SK-N-SH (cell line): Measurements from ENCODE around the gene UBE2G2. TPM values are rescaled to one million over a fixed set of nuclear protein-coding genes. Genes with fewer than 3 reads are reported as not detected.

Experiments
- CTCF ChIA-PET: fragments of 300-600, 350-600 bp; formaldehyde crosslinking; extraction: SDS; loops from one replicate; lab custom pipeline; 2021; lab: Yijun Ruan, JAX
- POLR2A ChIA-PET: fragments of 350-600 bp; sonication (Branson Sonifier 250); formaldehyde crosslinking; extraction: SDS; loops from one replicate; lab custom pipeline; 2020; ENCODE audit warnings: antibody characterized with exemption, inconsistent platforms; lab: Yijun Ruan, JAX
- DNase-seq: peaks from one replicate; pipeline ENCODE4 v3.0.0; 2012
- H2AFZ ChIP-seq: fragments of 200-600 bp; sonication (generic); 2 replicates; pipeline ENCODE4 v1.8.1; 2016; ENCODE audit warnings: antibody characterized with exemption, mild to moderate bottlenecking, low read depth
- H3F3A ChIP-seq: fragments of 200-600 bp; sonication (generic); replicated peaks from 2 replicates; pipeline ENCODE3; 2016; ENCODE audit warnings: antibody characterized with exemption, mild to moderate bottlenecking; ENCODE audit not compliant: insufficient read depth
- H3K27ac ChIP-seq, 2 experiments: fragments of 200-500 bp in 1 of 2; fragments of 200-600 bp in 1 of 2; sonication (Bioruptor generic) in 1 of 2; sonication (generic), shearing (Covaris generic) in 1 of 2; 2 replicates each; pipeline versions ENCODE4 v1.5.1 to v1.6.1; 2014 to 2016; ENCODE audit warnings: low read depth in 2 of 2, inconsistent platforms in 1 of 2, low read length in 1 of 2, mild to moderate bottlenecking in 1 of 2, mixed read lengths in 1 of 2
- H3K27me3 ChIP-seq: fragments of 200-600 bp; sonication (generic), shearing (Covaris generic); 2 replicates; pipeline ENCODE4 v1.6.1; 2016; ENCODE audit warnings: mixed run types; ENCODE audit not compliant: insufficient read depth
- H3K36me3 ChIP-seq, 2 experiments: fragments of 200-500 bp in 1 of 2; fragments of 200-600 bp in 1 of 2; sonication (Bioruptor generic) in 1 of 2; sonication (generic) in 1 of 2; replicated peaks in 1 of 2; 2 replicates each; pipeline versions ENCODE3 to v1.5.1; 2014 to 2016; ENCODE audit warnings: low read length in 1 of 2, mild to moderate bottlenecking in 1 of 2; ENCODE audit not compliant: insufficient read depth in 2 of 2, control insufficient read depth in 1 of 2
- H3K4me1 ChIP-seq, 2 experiments: fragments of 200-500 bp in 1 of 2; fragments of 200-600 bp in 1 of 2; sonication (Bioruptor generic) in 1 of 2; sonication (generic), shearing (Covaris generic) in 1 of 2; 2 replicates each; pipeline versions ENCODE4 v1.5.1 to v1.6.1; 2014 to 2016; ENCODE audit warnings: low read depth in 1 of 2, low read length in 1 of 2, mixed run types in 1 of 2; ENCODE audit not compliant: insufficient read depth in 2 of 2, control insufficient read depth in 1 of 2
- H3K4me2 ChIP-seq: fragments of 200-600 bp; sonication (generic), shearing (Covaris generic); 2 replicates; pipeline ENCODE4 v1.6.1; 2017; ENCODE audit warnings: mixed run types
- H3K4me3 ChIP-seq, 2 experiments: fragments of 200-500 bp in 1 of 2; fragments of 200-600 bp in 1 of 2; sonication (Bioruptor generic) in 1 of 2; sonication (generic), shearing (Covaris generic) in 1 of 2; 2 replicates each; pipeline versions ENCODE4 v1.5.1 to v1.8.1; 2014 to 2016; ENCODE audit warnings: low read depth in 2 of 2, inconsistent platforms in 1 of 2, low read length in 1 of 2, mild to moderate bottlenecking in 1 of 2, mixed read lengths in 1 of 2, moderate library complexity in 1 of 2
- H3K79me2 ChIP-seq: fragments of 200-600 bp; sonication (generic); 2 replicates; pipeline ENCODE4 v1.8.1; 2017; ENCODE audit warnings: mild to moderate bottlenecking; ENCODE audit not compliant: insufficient read depth
- H3K9ac ChIP-seq: fragments of 200-600 bp; sonication (generic); 2 replicates; pipeline ENCODE4 v1.6.1; 2017; ENCODE audit warnings: mixed run types
- H3K9me2 ChIP-seq: fragments of 200-600 bp; sonication (generic); 2 replicates; pipeline ENCODE4 v1.6.1; 2017; ENCODE audit warnings: mixed run types
- H3K9me3 ChIP-seq: fragments of 200-600 bp; sonication (generic); 2 replicates; pipeline ENCODE4 v1.6.1; 2017; ENCODE audit warnings: mixed run types, mild to moderate bottlenecking, moderate library complexity
- H4K20me1 ChIP-seq: fragments of 200-600 bp; sonication (generic); 2 replicates; pipeline ENCODE4 v1.6.1; 2017; ENCODE audit warnings: mild to moderate bottlenecking, mixed run types; ENCODE audit not compliant: insufficient read depth
- CHD2 ChIP-seq: fragments of 150-350 bp; IDR thresholded peaks from 2 replicates; pipeline ENCODE4 v1.6.1; 2018; ENCODE audit warnings: low read length; ENCODE audit not compliant: partially characterized antibody
- FOXJ3 ChIP-seq: sonication (generic); formaldehyde crosslinking; IDR thresholded peaks from 2 replicates; pipeline ENCODE4 v1.5.1; 2020; ENCODE audit warnings: mild to moderate bottlenecking, missing genetic modification reagents
- MAX ChIP-seq: IDR thresholded peaks from 2 replicates; pipeline ENCODE4 v1.4.0; 2012; ENCODE audit warnings: low read depth
- NFIC ChIP-seq: IDR thresholded peaks from 2 replicates; pipeline ENCODE4 v1.4.0; 2012; ENCODE audit warnings: borderline replicate concordance
- PBX3 ChIP-seq: IDR thresholded peaks from 2 replicates; pipeline ENCODE4; 2012
- POLR2AphosphoS5 ChIP-seq: IDR thresholded peaks from 2 replicates; pipeline ENCODE4 v1.6.1; 2012; ENCODE audit warnings: low read depth, low read length
- RFX5 ChIP-seq: IDR thresholded peaks from 2 replicates; pipeline ENCODE4 v1.6.1; 2012; ENCODE audit warnings: mild to moderate bottlenecking, improper control_type of control experiment, low read length
- RXRA ChIP-seq: IDR thresholded peaks from 2 replicates; pipeline ENCODE4 v1.4.0; 2012; ENCODE audit warnings: low read depth, mild to moderate bottlenecking, borderline replicate concordance
- TEAD4 ChIP-seq: IDR thresholded peaks from 2 replicates; pipeline ENCODE4 v1.4.0; 2012; ENCODE audit warnings: mild to moderate bottlenecking, borderline replicate concordance; ENCODE audit not compliant: insufficient read depth
- ZBTB33 ChIP-seq: IDR thresholded peaks from 2 replicates; pipeline ENCODE4 v1.4.0; 2012; ENCODE audit warnings: low read depth, borderline replicate concordance
- WGBS: methylation state at CpG from one replicate; pipeline ENCODE4 v1.1.6; 2017; ENCODE audit warnings: low lambda C conversion rate; 5-methylcytosine and 5-hydroxymethylcytosine counted together
- polyA plus RNA-seq, 3 experiments: library from polyadenylated mRNA; depleted of rRNA; stranded (reverse); fragments of >200 nt; gene quantifications; 2 replicates each; pipeline ENCODE4 v1.2.3, GENCODE V29; 2012

Gene UBE2G2
- polyA plus RNA-seq, 1 of the 3 experiments (the other 2 are of a cell fraction): 129 TPM

- H4K20me1 ChIP-seq: no peaks in the 10 kb centered on the region
- no peaks in the 10 kb centered on the region for H3F3A ChIP-seq
- H3K79me2 ChIP-seq: no peaks in the 10 kb centered on the region
- H3K4me3 ChIP-seq: no peak overlapping the region
- H3K9ac ChIP-seq: no peak overlapping the region
- DNase-seq: no peak
- ChIA-PET POLR2A (no interaction called here), CTCF (interaction anchor here (0.7 to 1.4 kb wide), 7 partner anchors 10 to 236 kb away, joined by 3 to 6 read pairs (median 3); no protein-coding TSS in a partner anchor)
- no peak overlapping the region for H3K27ac ChIP-seq
- H2AFZ ChIP-seq: no peak overlapping the region
- 15% methylated on average over 3 of the region's 3 CpGs for WGBS
- peaks cover 10% of the 10 kb centered on the region; the same call in 1 of the 2 replicates for H3K9me3 ChIP-seq
- no peaks in the 10 kb centered on the region; the same call in none of the 2 replicates for H3K27me3 ChIP-seq
- no peaks in the 10 kb centered on the region for H3K36me3 ChIP-seq
- H3K9me2 ChIP-seq: no peaks in the 10 kb centered on the region
- no peaks in the 10 kb centered on the region for H3K4me1 ChIP-seq
- TF ChIP-seq CHD2 (no peak), RFX5 (no peak), MAX (no peak), ZBTB33 (no peak), POLR2AphosphoS5 (no peak), FOXJ3 (CRISPR knock-in tag) (no peak), PBX3 (no peak), NFIC (no peak), TEAD4 (no peak)
- TF ChIP-seq, all 33 proteins: peak for 0
- no peak overlapping the region for H3K4me2 ChIP-seq
Observed at GRCh38 chr21:44741921-44742320, 59.7 kb downstream of the UBE2G2 start.

- TF ChIP-seq RXRA: no peak
- Histone ChIP-seq H3K79me2 (no peaks in the 10 kb centered on the region), H2AFZ (no peak overlapping the region), H3K9ac (no peak overlapping the region), H3K27ac (no peak overlapping the region), H3K4me3 (no peak overlapping the region), H3K27me3 (no peaks in the 10 kb centered on the region; the same call in none of the 2 replicates), H3K4me1 (no peaks in the 10 kb centered on the region), H3K36me3 (no peaks in the 10 kb centered on the region), H3F3A (no peaks in the 10 kb centered on the region), H3K9me2 (no peaks in the 10 kb centered on the region), H4K20me1 (no peaks in the 10 kb centered on the region), H3K4me2 (no peak overlapping the region), H3K9me3 (peaks cover 10% of the 10 kb centered on the region; the same call in 1 of the 2 replicates)
- 15% methylated on average over 7 of the region's 7 CpGs for whole genome bisulfite sequencing
- POLR2A ChIA-PET: no interaction called here
- no peak for DNase-seq
- CTCF ChIA-PET: interaction anchor here (1.9 kb wide), 1 partner anchor 53 kb away, joined by 6 read pairs; no protein-coding TSS in a partner anchor
Observed at GRCh38 chr21:44740742-44741141, 60.9 kb downstream of the UBE2G2 start.
